Thoracic aorta (tissue), 2 donors: Measurements from ENCODE around the gene ZFAND3. TPM values are rescaled to one million over a fixed set of nuclear protein-coding genes. Genes with fewer than 3 reads are reported as not detected.

Experiments
- ATAC-seq: fragments of 150-250 bp; one replicate; pipeline ENCODE4 v1.8.0; 2017; ENCODE audit warnings: low read depth; ENCODE audit not compliant: insufficient number of reproducible peaks, low FRiP score
- DNase-seq: peaks from one replicate; pipeline ENCODE4 v3.0.0-alpha.2; 2020; ENCODE audit warnings: low spot score
- H3K27ac ChIP-seq, 2 donors: fragments of 200-600 bp; sonication (generic); 1 replicate in 1 of 2; 2 replicates in 1 of 2; pipeline ENCODE4 v1.5.1; 2016; ENCODE audit warnings: mild to moderate bottlenecking in 2 of 2, moderate library complexity in 2 of 2
- H3K27me3 ChIP-seq: fragments of 200-600 bp; sonication (generic); replicated peaks from 2 replicates; pipeline ENCODE4 v1.6.0; 2016; ENCODE audit warnings: mild to moderate bottlenecking; ENCODE audit not compliant: insufficient read depth
- H3K36me3 ChIP-seq: fragments of 200-600 bp; sonication (generic); one replicate; pipeline ENCODE4 v1.5.1; 2016
- H3K4me1 ChIP-seq, 2 donors: fragments of 200-600 bp; sonication (generic); 1 replicate in 1 of 2; 2 replicates in 1 of 2; pipeline versions ENCODE4 v1.5.1 to v1.6.0; 2016; ENCODE audit warnings: low read depth in 2 of 2, mild to moderate bottlenecking in 1 of 2; ENCODE audit not compliant: control insufficient read depth in 1 of 2
- H3K4me3 ChIP-seq: fragments of 200-600 bp; sonication (generic); 2 replicates; pipeline ENCODE4 v1.5.1; 2016; ENCODE audit warnings: mild to moderate bottlenecking
- H3K9me3 ChIP-seq: fragments of 200-600 bp; sonication (generic); 2 replicates; pipeline ENCODE4 v1.5.1; 2016
- CTCF ChIP-seq: fragments of 200-600 bp; sonication (generic); IDR thresholded peaks from one replicate; pipeline ENCODE4 v1.5.1; 2019; ENCODE audit warnings: antibody characterized with exemption
- total RNA-seq, 2 donors: library from RNA; depleted of rRNA; stranded (reverse); fragments of >200 nt; gene quantifications; one replicate each; pipeline versions ENCODE4 v1.1.0 to v1.2.3, GENCODE V29; 2016

The ZFAND3 gene
- total RNA-seq, 2 donors from 2014 or later: 45.4 to 56.2 TPM

GRCh38 chr6:38051819-38052434, 232.4 kb downstream of the ZFAND3 start:
- ATAC-seq (no peak), DNase-seq (no peak)
- Histone ChIP-seq H3K9me3 (no peaks in the 10 kb centered on the region), H3K4me1 (peaks cover 4 to 15% of the 10 kb centered on the region in 2 donors), H3K36me3 (no peaks in the 10 kb centered on the region), H3K27me3 (no peaks in the 10 kb centered on the region), H3K4me3 (no peak overlapping the region), H3K27ac (no peak overlapping the region)
- no peak for TF ChIP-seq CTCF

GRCh38 chr6:38054527-38055202, 235.1 kb downstream of the ZFAND3 start:
- DNase-seq: no peak
- no peak overlapping the region for H3K27ac ChIP-seq
- no peaks in the 10 kb centered on the region for H3K36me3 ChIP-seq
- no peak for TF ChIP-seq CTCF
- no peak for ATAC-seq
- H3K4me3 ChIP-seq: no peak overlapping the region
- no peaks in the 10 kb centered on the region for H3K27me3 ChIP-seq
- H3K4me1 ChIP-seq: peaks cover 4 to 15% of the 10 kb centered on the region in 2 donors
- no peaks in the 10 kb centered on the region for H3K9me3 ChIP-seq

- Histone ChIP-seq H3K27ac (no peak overlapping the region), H3K4me3 (no peak overlapping the region), H3K27me3 (no peaks in the 10 kb centered on the region), H3K4me1 (peaks cover 4 to 15% of the 10 kb centered on the region in 2 donors), H3K9me3 (no peaks in the 10 kb centered on the region), H3K36me3 (no peaks in the 10 kb centered on the region)
- ATAC-seq (no peak), DNase-seq (no peak)
- no peak for TF ChIP-seq CTCF
Measured at GRCh38 chr6:38055203-38055589, 235.7 kb downstream of the ZFAND3 start.

GRCh38 chr6:38056361-38056760, 236.8 kb downstream of the ZFAND3 start:
- ATAC-seq (no peak), DNase-seq (no peak)
- H3K4me3 ChIP-seq: no peak overlapping the region
- no peaks in the 10 kb centered on the region for H3K9me3 ChIP-seq
- H3K27ac ChIP-seq: no peak overlapping the region
- no peaks in the 10 kb centered on the region for H3K36me3 ChIP-seq
- H3K4me1 ChIP-seq: peaks cover 4 to 15% of the 10 kb centered on the region in 2 donors
- H3K27me3 ChIP-seq: no peaks in the 10 kb centered on the region
- TF ChIP-seq CTCF: no peak

GRCh38 chr6:38057994-38058393, 238.5 kb downstream of the ZFAND3 start:
- no peak for DNase-seq
- Histone ChIP-seq H3K27ac (no peak overlapping the region), H3K27me3 (no peaks in the 10 kb centered on the region), H3K9me3 (no peaks in the 10 kb centered on the region), H3K4me1 (peaks cover 4 to 14% of the 10 kb centered on the region in 2 donors), H3K36me3 (peaks cover 10% of the 10 kb centered on the region), H3K4me3 (no peak overlapping the region)
- no peak for TF ChIP-seq CTCF
- ATAC-seq: no peak
